OCI-LY7 (cell line): ENCODE data around the gene FAM163B. TPM values are rescaled to one million over a fixed set of nuclear protein-coding genes. Genes with fewer than 3 reads are reported as not detected.

Experiments used
- BruUV-seq: library from RNA; stranded (reverse); fragments of 400-500 nt; replicated peaks from 2 replicates; lab custom pipeline; 2021; lab: Mats Ljungman, UMichigan
- CTCF ChIA-PET: fragments of 300-600 bp; sonication (Branson Sonifier 250); formaldehyde crosslinking; loops from one replicate; lab custom pipeline; 2022; ENCODE audit warnings: antibody characterized with exemption; ENCODE audit not compliant: unreplicated experiment; lab: Charles Lee
- POLR2A ChIA-PET: fragments of 300-600 bp; sonication (Branson Sonifier 250); formaldehyde crosslinking; loops from one replicate; lab custom pipeline; 2022; ENCODE audit warnings: antibody characterized with exemption; lab: Charles Lee
- DNase-seq: peaks from one replicate; pipeline ENCODE4 v3.0.0-alpha.2; 2015; ENCODE audit warnings: low spot score
- H2AFZ ChIP-seq: fragments of 200-600 bp; sonication (generic), shearing (Covaris generic); 2 replicates; pipeline ENCODE4 v1.6.1; 2014; ENCODE audit warnings: mild to moderate bottlenecking, antibody characterized with exemption, low read length, moderate library complexity
- H3K27ac ChIP-seq: fragments of 200-600 bp; sonication (generic); 2 replicates; pipeline ENCODE4 v1.5.1; 2014; ENCODE audit warnings: mixed run types, low read depth, mild to moderate bottlenecking, moderate library complexity, low read length, inconsistent platforms; ENCODE audit not compliant: poor library complexity, severe bottlenecking
- H3K36me3 ChIP-seq: fragments of 200-600 bp; sonication (generic); 2 replicates; pipeline ENCODE4 v1.6.1; 2014; ENCODE audit warnings: mild to moderate bottlenecking, antibody characterized with exemption, low read length, moderate library complexity, mixed read lengths; ENCODE audit not compliant: insufficient read depth
- H3K4me1 ChIP-seq: fragments of 200-600 bp; sonication (generic); 2 replicates; pipeline ENCODE4 v1.5.1; 2014; ENCODE audit warnings: mild to moderate bottlenecking, low read length; ENCODE audit not compliant: insufficient read depth, poor library complexity, severe bottlenecking
- H3K4me2 ChIP-seq: fragments of 200-600 bp; sonication (generic); 2 replicates; pipeline ENCODE4 v1.6.1; 2014; ENCODE audit warnings: mild to moderate bottlenecking, low read length
- H3K4me3 ChIP-seq: fragments of 200-600 bp; sonication (generic); 2 replicates; pipeline ENCODE4 v1.5.1; 2014; ENCODE audit warnings: mild to moderate bottlenecking, low read depth, low read length; ENCODE audit not compliant: poor library complexity, severe bottlenecking
- H3K79me2 ChIP-seq: fragments of 200-600 bp; sonication (generic); 2 replicates; pipeline ENCODE4 v1.6.1; 2016; ENCODE audit warnings: low read depth, mild to moderate bottlenecking, low read length, moderate library complexity, mixed read lengths; ENCODE audit not compliant: insufficient read depth
- H3K9me2 ChIP-seq: fragments of 200-600 bp; sonication (generic); 2 replicates; pipeline ENCODE4 v1.6.1; 2016; ENCODE audit warnings: mild to moderate bottlenecking, low read length, mixed read lengths; ENCODE audit not compliant: insufficient read depth
- H3K9me3 ChIP-seq: fragments of 200-600 bp; sonication (generic); 2 replicates; pipeline ENCODE4 v1.6.1; 2014; ENCODE audit warnings: mild to moderate bottlenecking, mixed run types, low read length, mixed read lengths
- H4K20me1 ChIP-seq: fragments of 200-600 bp; sonication (generic); 2 replicates; pipeline ENCODE4 v1.6.1; 2014; ENCODE audit warnings: mild to moderate bottlenecking, antibody characterized with exemption, low read length, moderate library complexity, mixed read lengths; ENCODE audit not compliant: insufficient read depth
- CTCF ChIP-seq: fragments of 200-600 bp; sonication (generic); conservative IDR thresholded peaks from 2 replicates; pipeline ENCODE4 v1.5.1; 2014; ENCODE audit warnings: mild to moderate bottlenecking, antibody characterized with exemption, low read length, moderate library complexity, mixed read lengths
- EZH2phosphoT487 ChIP-seq: fragments of 200-600 bp; sonication (generic); IDR thresholded peaks from 2 replicates; pipeline ENCODE4 v1.6.1; 2018; ENCODE audit warnings: low read depth, borderline replicate concordance, mild to moderate bottlenecking, mixed run types, antibody characterized with exemption, low read length, moderate library complexity, mixed read lengths
- intact Hi-C: fragments of 100-400 bp; cut with micrococcal nuclease; formaldehyde crosslinking; loops from one replicate; pipeline ENCODE4 v1.10.0; 2022; ENCODE audit not compliant: unreplicated experiment
- total RNA-seq, 2 experiments: library from RNA; depleted of rRNA in 1 of 2; stranded (reverse); fragments of >200 nt in 1 of 2; shearing (Covaris generic) in 1 of 2; gene quantifications; 2 replicates each; pipeline ENCODE4 v1.2.3, GENCODE V29; 2014 to 2022

FAM163B gene
- total RNA-seq, 2 experiments from 2014 or later: 2.6 to 7.8 TPM

- CTCF ChIA-PET: no interaction called here
- no peaks in the 10 kb centered on the region for H3K36me3 ChIP-seq
- H3K9me3 ChIP-seq: no peaks in the 10 kb centered on the region
- BruUV-seq: no TSS peak
- H2AFZ ChIP-seq: no peak overlapping the region
- POLR2A ChIA-PET: interaction anchor here (1.1 kb wide), 1 partner anchor 20 kb away, joined by 3 read pairs; no protein-coding TSS in a partner anchor
- H3K9me2 ChIP-seq: no peaks in the 10 kb centered on the region
- no peaks in the 10 kb centered on the region for H3K79me2 ChIP-seq
- H4K20me1 ChIP-seq: no peaks in the 10 kb centered on the region
- intact Hi-C loops: no loop called here
- H3K4me3 ChIP-seq: no peak overlapping the region
- DNase-seq: no peak
- TF ChIP-seq EZH2phosphoT487 (no peak), CTCF (no peak)
- no peak overlapping the region for H3K27ac ChIP-seq
- H3K4me2 ChIP-seq: no peak overlapping the region
- H3K4me1 ChIP-seq: peaks cover 13% of the 10 kb centered on the region
These were observed 9.5 kb upstream of the FAM163B start for GRCh38 chr9:133618726-133619125.

- H3K4me2 ChIP-seq: no peak overlapping the region
- BruUV-seq: no TSS peak
- no peak overlapping the region for H3K27ac ChIP-seq
- no peak for TF ChIP-seq CTCF
- TF ChIP-seq EZH2phosphoT487: no peak
- intact Hi-C loops: no loop called here
- DNase-seq: no peak
- ChIA-PET CTCF (interaction anchor here (0.6 kb wide), 2 partner anchors 8 to 39 kb away, joined by 3 to 5 read pairs; no protein-coding TSS in a partner anchor), POLR2A (no interaction called here)
- no peaks in the 10 kb centered on the region for H4K20me1 ChIP-seq
- peaks cover 13% of the 10 kb centered on the region for H3K4me1 ChIP-seq
- H3K9me2 ChIP-seq: no peaks in the 10 kb centered on the region
- no peaks in the 10 kb centered on the region for H3K79me2 ChIP-seq
- H2AFZ ChIP-seq: no peak overlapping the region
- H3K36me3 ChIP-seq: no peaks in the 10 kb centered on the region
- H3K4me3 ChIP-seq: no peak overlapping the region
- no peaks in the 10 kb centered on the region for H3K9me3 ChIP-seq
These were observed 7.6 kb upstream of the FAM163B start for GRCh38 chr9:133616643-133617405.

- no peak for DNase-seq
- TF ChIP-seq CTCF (no peak), EZH2phosphoT487 (no peak)
- CTCF ChIA-PET: no interaction called here
These were observed 6.5 kb upstream of the FAM163B start for GRCh38 chr9:133615606-133616188.

More at GRCh38 chr9:133615606-133616188, 6.5 kb upstream of the FAM163B start:
- BruUV-seq: no TSS peak
- Histone ChIP-seq H4K20me1 (no peaks in the 10 kb centered on the region), H3K4me2 (no peak overlapping the region), H3K4me3 (no peak overlapping the region), H3K36me3 (no peaks in the 10 kb centered on the region), H3K4me1 (peaks cover 13% of the 10 kb centered on the region), H3K79me2 (no peaks in the 10 kb centered on the region), H2AFZ (no peak overlapping the region), H3K27ac (no peak overlapping the region), H3K9me3 (no peaks in the 10 kb centered on the region), H3K9me2 (no peaks in the 10 kb centered on the region)
- POLR2A ChIA-PET: no interaction called here
- intact Hi-C loops: no loop called here
